Endodermal cell (in vitro differentiated cells): ENCODE measurements around the gene OCA2. TPM values are rescaled to one million over a fixed set of nuclear protein-coding genes. Genes with fewer than 3 reads are reported as not detected.

Experiments used
- DNase-seq: peaks from one replicate; pipeline ENCODE4 v3.0.0-alpha.2; 2017
- H3K27ac ChIP-seq: 2 replicates; pipeline ENCODE4 v1.5.1; 2013; ENCODE audit warnings: mild to moderate bottlenecking, low read depth, low read length, moderate library complexity
- H3K27me3 ChIP-seq: 2 replicates; pipeline ENCODE4 v1.6.1; 2013; ENCODE audit warnings: mild to moderate bottlenecking, low read length, moderate library complexity; ENCODE audit not compliant: insufficient read depth, control insufficient read depth, poor library complexity, severe bottlenecking
- H3K36me3 ChIP-seq: 2 replicates; pipeline ENCODE4 v1.7.0; 2013; ENCODE audit warnings: mild to moderate bottlenecking, low read length, moderate library complexity; ENCODE audit not compliant: control insufficient read depth, insufficient read depth
- H3K4me1 ChIP-seq: one replicate; pipeline ENCODE4 v1.7.0; 2013; ENCODE audit warnings: low read length; ENCODE audit not compliant: control insufficient read depth, insufficient read depth
- H3K4me3 ChIP-seq: 2 replicates; pipeline ENCODE4 v1.5.1; 2013; ENCODE audit warnings: mild to moderate bottlenecking, low read length, moderate library complexity
- H3K9ac ChIP-seq: 2 replicates; pipeline ENCODE4 v1.6.1; 2013; ENCODE audit warnings: mild to moderate bottlenecking, low read length, moderate library complexity; ENCODE audit not compliant: poor library complexity, severe bottlenecking; ENCODE audit errors: extremely low read depth
- H3K9me3 ChIP-seq: 2 replicates; pipeline ENCODE4 v1.6.1; 2013; ENCODE audit warnings: mild to moderate bottlenecking, low read length, moderate library complexity; ENCODE audit not compliant: control insufficient read depth
- H3K27ac Mint-ChIP-seq: 2 replicates; pipeline ENCODE4 v1.8.0; 2020; ENCODE audit warnings: mixed read lengths
- H3K27me3 Mint-ChIP-seq: 2 replicates; pipeline ENCODE4 v1.8.0; 2021; ENCODE audit warnings: mild to moderate bottlenecking, mixed read lengths; ENCODE audit not compliant: insufficient read depth
- H3K36me3 Mint-ChIP-seq: 2 replicates; pipeline ENCODE4 v1.8.0; 2020; ENCODE audit warnings: low read depth, mixed read lengths
- H3K4me1 Mint-ChIP-seq: 2 replicates; pipeline ENCODE4 v1.8.0; 2020; ENCODE audit warnings: mixed read lengths
- H3K4me3 Mint-ChIP-seq: 2 replicates; pipeline ENCODE4 v1.8.0; 2020; ENCODE audit warnings: mild to moderate bottlenecking, moderate library complexity, mixed read lengths
- H3K9me3 Mint-ChIP-seq: 2 replicates; pipeline ENCODE4 v1.8.0; 2020; ENCODE audit warnings: mild to moderate bottlenecking, mixed read lengths
- WGBS, 2 experiments: methylation state at CpG; one replicate each; pipeline versions ENCODE4 v1.1.5 to v1.1.7; 2013; ENCODE audit warnings: missing lambda C conversion rate in 2 of 2, mixed read lengths in 1 of 2; ENCODE audit not compliant: insufficient coverage in 1 of 2, insufficient read length in 1 of 2; 5-methylcytosine and 5-hydroxymethylcytosine counted together
- total RNA-seq, 2 donors: library from RNA; stranded (reverse); fragmentation: NEBNext Ultra II Directional in 1 of 2; extraction: Animal tissue kit (Norgen Biotek cat#: 25700) in 1 of 2; gene quantifications; 2 replicates in 1 of 2; 3 replicates in 1 of 2; pipeline ENCODE4 v1.2.1, GENCODE V29; 2021
- TF ChIP-seq, protein P1 (sequence below): fragments of 200-600 bp; sonication (generic); conservative IDR thresholded peaks from 2 replicates; pipeline ENCODE4 v1.5.0; 2021; ENCODE audit warnings: antibody characterized with exemption, mild to moderate bottlenecking

The OCA2 gene
- total RNA-seq, 2 donors from 2014 or later = 0.29 to 0.84 TPM

DNA sequence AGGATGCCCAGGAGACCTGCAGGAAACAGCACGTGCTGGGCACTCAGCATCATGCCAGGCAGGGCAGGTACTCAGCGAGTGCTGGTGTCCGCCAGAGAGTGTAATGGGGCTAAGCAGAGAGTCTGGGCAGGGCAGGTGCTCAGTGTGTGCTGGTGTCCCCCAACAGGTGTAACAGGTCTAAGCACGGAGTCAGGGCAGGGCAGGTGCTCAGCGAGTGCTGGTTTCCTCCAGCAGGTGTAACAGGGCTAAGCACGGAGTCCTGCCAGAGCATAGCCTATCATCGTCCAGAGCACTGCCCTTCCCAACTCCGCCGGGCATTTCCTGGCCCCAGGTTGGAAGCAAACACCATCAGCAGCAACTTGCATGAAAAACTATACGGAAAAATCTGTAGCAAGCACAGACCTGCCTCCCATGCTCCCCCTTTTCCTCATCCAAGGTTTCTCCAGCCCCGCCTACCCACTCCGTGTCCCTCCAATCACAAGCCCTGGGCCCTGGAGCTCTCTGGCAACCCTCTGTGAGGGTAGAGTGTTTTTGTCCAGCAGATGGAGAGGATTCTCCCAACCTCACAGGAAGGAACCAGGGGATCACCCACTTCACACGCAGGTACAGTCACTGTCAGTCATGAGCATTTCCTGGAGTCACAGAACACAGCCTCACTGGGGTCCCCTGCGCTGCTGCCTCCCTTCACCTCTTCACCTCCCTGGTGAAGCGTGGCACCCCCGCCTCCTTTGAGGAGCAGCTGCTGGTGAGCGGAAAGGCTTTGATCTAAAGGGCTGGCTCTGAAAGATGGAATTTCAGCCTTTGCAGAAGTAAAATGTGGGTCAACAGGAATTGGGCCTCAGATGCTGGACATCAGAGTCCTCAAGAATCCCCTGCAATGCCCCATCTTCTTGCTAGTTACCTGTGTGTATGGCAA, 302.5 kb downstream of the OCA2 start:
- no peak for DNase-seq
- no peaks in the 10 kb centered on the region for H3K4me1 ChIP-seq
- no peaks in the 10 kb centered on the region for H3K36me3 Mint-ChIP-seq
- TF ChIP-seq, protein P1, sequence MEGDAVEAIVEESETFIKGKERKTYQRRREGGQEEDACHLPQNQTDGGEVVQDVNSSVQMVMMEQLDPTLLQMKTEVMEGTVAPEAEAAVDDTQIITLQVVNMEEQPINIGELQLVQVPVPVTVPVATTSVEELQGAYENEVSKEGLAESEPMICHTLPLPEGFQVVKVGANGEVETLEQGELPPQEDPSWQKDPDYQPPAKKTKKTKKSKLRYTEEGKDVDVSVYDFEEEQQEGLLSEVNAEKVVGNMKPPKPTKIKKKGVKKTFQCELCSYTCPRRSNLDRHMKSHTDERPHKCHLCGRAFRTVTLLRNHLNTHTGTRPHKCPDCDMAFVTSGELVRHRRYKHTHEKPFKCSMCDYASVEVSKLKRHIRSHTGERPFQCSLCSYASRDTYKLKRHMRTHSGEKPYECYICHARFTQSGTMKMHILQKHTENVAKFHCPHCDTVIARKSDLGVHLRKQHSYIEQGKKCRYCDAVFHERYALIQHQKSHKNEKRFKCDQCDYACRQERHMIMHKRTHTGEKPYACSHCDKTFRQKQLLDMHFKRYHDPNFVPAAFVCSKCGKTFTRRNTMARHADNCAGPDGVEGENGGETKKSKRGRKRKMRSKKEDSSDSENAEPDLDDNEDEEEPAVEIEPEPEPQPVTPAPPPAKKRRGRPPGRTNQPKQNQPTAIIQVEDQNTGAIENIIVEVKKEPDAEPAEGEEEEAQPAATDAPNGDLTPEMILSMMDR = no peak
- H3K27me3 Mint-ChIP-seq = peaks cover 2% of the 10 kb centered on the region
- H3K27ac Mint-ChIP-seq = no peak overlapping the region
- H3K27me3 ChIP-seq = no peaks in the 10 kb centered on the region
- no peak overlapping the region for H3K9ac ChIP-seq
- H3K27ac ChIP-seq = no peak overlapping the region
- H3K36me3 ChIP-seq = no peaks in the 10 kb centered on the region
- H3K4me1 Mint-ChIP-seq = no peaks in the 10 kb centered on the region
- H3K9me3 ChIP-seq = no peaks in the 10 kb centered on the region
- no peaks in the 10 kb centered on the region for H3K9me3 Mint-ChIP-seq
- no peak overlapping the region for H3K4me3 Mint-ChIP-seq
- WGBS, 2 experiments = 87 to 90% methylated on average over 9 to 17 of the region's 17 CpGs
- no peak overlapping the region for H3K4me3 ChIP-seq

DNA sequence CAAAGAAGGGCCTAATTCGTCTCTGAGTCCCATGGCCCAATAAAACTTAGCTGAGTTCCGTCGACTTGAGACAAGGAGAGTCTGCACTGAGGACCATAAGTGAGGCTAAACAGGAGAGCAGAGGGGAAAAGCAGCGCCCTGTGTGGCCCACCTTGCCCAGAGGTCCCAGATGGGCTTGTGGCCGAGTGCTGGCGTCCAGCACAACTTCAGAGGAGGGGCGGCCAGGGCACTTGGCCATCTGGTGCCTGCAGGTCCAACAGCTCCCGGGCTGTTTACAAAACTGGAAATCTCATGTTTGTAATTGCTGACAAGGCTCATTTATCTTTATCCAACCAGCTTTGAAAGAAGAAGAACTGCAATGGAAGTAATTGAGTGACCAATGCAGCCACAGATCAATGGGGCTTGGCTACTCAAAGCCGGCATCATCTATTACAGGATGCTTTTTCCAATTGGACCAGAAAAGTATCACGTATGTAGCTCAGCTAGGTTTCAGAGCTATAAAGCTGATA, 306.3 kb downstream of the OCA2 start:
- Histone ChIP-seq H3K9me3 (no peaks in the 10 kb centered on the region), H3K4me3 (no peak overlapping the region), H3K9ac (no peak overlapping the region), H3K36me3 (no peaks in the 10 kb centered on the region), H3K4me1 (no peaks in the 10 kb centered on the region), H3K27ac (no peak overlapping the region), H3K27me3 (no peaks in the 10 kb centered on the region)
- TF ChIP-seq, protein P1 = no peak
- Mint-ChIP-seq H3K4me1 (no peaks in the 10 kb centered on the region), H3K27ac (no peak overlapping the region), H3K27me3 (peaks cover 2% of the 10 kb centered on the region), H3K9me3 (no peaks in the 10 kb centered on the region), H3K36me3 (no peaks in the 10 kb centered on the region), H3K4me3 (no peak overlapping the region)
- no peak for DNase-seq
- WGBS, 2 experiments = 91 to 94% methylated on average over 7 to 10 of the region's 10 CpGs

DNA sequence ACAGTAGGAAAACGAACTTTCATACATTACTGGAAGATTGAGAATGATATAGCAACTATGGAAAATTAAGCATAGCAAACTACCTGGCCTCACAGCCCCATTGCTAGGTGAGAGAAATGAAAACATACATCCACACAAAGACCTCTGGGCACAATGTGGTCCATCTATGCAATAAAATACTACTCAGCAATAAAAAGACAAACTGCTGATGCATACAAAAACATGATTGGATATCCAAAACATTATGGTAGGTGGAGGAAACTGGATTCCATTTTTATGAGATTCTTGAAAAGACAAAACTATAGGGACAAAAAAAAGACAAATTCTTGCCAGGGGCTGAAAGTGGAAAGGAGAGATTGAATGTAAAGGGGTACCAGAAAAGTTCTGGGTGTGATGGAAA, 308.8 kb downstream of the OCA2 start:
- TF ChIP-seq, protein P1 = no peak
- H3K27ac Mint-ChIP-seq = no peak overlapping the region
- DNase-seq = no peak
- H3K9me3 ChIP-seq = no peaks in the 10 kb centered on the region
- H3K9me3 Mint-ChIP-seq = no peaks in the 10 kb centered on the region
- WGBS, 2 experiments = no CpG with 5 or more reads among the region's 1 CpG
- no peak overlapping the region for H3K9ac ChIP-seq
- H3K4me1 Mint-ChIP-seq = no peaks in the 10 kb centered on the region
- H3K27ac ChIP-seq = no peak overlapping the region
- H3K4me1 ChIP-seq = no peaks in the 10 kb centered on the region
- peaks cover 2% of the 10 kb centered on the region for H3K27me3 Mint-ChIP-seq
- H3K36me3 ChIP-seq = no peaks in the 10 kb centered on the region
- no peak overlapping the region for H3K4me3 ChIP-seq
- H3K27me3 ChIP-seq = no peaks in the 10 kb centered on the region
- no peak overlapping the region for H3K4me3 Mint-ChIP-seq
- no peaks in the 10 kb centered on the region for H3K36me3 Mint-ChIP-seq
